SK-N-SH treated with all-trans-retinoic acid at 6 μM for 48 hours (cell line): ENCODE measurements around the gene C1orf56.

Source experiments
- ISL1 ChIP-seq: fragments of 250-450 bp; sonication (Bioruptor Pico); IDR thresholded peaks from 2 replicates; pipeline ENCODE4 v2.1.2; 2022; ENCODE audit warnings: mild to moderate bottlenecking, moderate library complexity
- SNAI2 ChIP-seq: fragments of 250-450 bp; sonication (Bioruptor Pico); IDR thresholded peaks from 2 replicates; pipeline ENCODE4 v1.5.0; 2020; ENCODE audit warnings: mild to moderate bottlenecking, moderate library complexity

DNA sequence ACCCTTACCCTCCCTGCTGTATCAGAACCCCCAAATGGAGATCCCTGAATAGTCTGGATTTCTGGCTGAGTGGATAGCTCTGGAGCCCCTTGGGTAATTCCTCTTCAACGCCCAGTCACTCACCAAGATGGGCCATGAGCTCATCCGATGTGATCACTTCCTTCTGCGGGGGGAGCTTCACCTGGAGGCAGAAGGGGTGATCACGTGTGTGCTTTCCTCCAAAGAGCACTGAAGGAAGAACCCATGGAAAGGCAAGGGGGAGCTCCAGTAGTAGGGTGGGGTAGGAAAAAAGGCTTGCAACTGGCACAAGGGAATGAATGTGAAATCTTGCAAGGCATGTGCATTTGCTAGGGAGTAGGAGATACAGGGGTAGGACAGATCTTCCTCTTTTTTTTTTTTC lies 45.9 kb upstream of the C1orf56 start:
- TF ChIP-seq SNAI2: no peak
- TF ChIP-seq ISL1 (CRISPR knock-in tag): no peak
